DOHH2 (cell line): ENCODE data around the gene ATP2A2.

ENCODE experiments used
- EZH2phosphoT487 ChIP-seq: fragments of 200-600 bp; sonication (generic); IDR thresholded peaks from 2 replicates; pipeline ENCODE4 v1.6.1; 2017; ENCODE audit warnings: borderline replicate concordance, mild to moderate bottlenecking, antibody characterized with exemption, low read length, moderate library complexity, mixed read lengths
- TF ChIP-seq, protein P1 (sequence below): fragments of 200-600 bp; sonication (generic); IDR thresholded peaks from one replicate; pipeline ENCODE4 v1.5.1; 2014; ENCODE audit warnings: antibody characterized with exemption, mild to moderate bottlenecking, low read depth, low read length; ENCODE audit not compliant: poor library complexity, severe bottlenecking

GRCh38 chr12:110243227-110243626 is 37.8 kb upstream of the ATP2A2 start:
- TF ChIP-seq, protein P1, sequence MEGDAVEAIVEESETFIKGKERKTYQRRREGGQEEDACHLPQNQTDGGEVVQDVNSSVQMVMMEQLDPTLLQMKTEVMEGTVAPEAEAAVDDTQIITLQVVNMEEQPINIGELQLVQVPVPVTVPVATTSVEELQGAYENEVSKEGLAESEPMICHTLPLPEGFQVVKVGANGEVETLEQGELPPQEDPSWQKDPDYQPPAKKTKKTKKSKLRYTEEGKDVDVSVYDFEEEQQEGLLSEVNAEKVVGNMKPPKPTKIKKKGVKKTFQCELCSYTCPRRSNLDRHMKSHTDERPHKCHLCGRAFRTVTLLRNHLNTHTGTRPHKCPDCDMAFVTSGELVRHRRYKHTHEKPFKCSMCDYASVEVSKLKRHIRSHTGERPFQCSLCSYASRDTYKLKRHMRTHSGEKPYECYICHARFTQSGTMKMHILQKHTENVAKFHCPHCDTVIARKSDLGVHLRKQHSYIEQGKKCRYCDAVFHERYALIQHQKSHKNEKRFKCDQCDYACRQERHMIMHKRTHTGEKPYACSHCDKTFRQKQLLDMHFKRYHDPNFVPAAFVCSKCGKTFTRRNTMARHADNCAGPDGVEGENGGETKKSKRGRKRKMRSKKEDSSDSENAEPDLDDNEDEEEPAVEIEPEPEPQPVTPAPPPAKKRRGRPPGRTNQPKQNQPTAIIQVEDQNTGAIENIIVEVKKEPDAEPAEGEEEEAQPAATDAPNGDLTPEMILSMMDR: no peak
- no peak for TF ChIP-seq EZH2phosphoT487
